Body of pancreas (tissue), 4 donors: ENCODE measurements around the gene MNT. TPM values are rescaled to one million over a fixed set of nuclear protein-coding genes. Genes with fewer than 3 reads are reported as not detected.
A peak's percentile ranks its signal among the peaks of the same experiment; 100 is the strongest.

Source experiments
- ATAC-seq: fragments of 150-250 bp; one replicate; pipeline ENCODE4 v1.9.1; 2016
- DNase-seq, 4 donors: peaks; one replicate each; pipeline ENCODE4 v3.0.0-alpha.2; 2019
- H3K27ac ChIP-seq, 4 donors: fragments of 200-600 bp; sonication (generic); 1 replicate in 3 of 4; 2 replicates in 1 of 4; pipeline versions ENCODE4 v1.5.1 to v1.6.1; 2016 to 2019; ENCODE audit warnings: mild to moderate bottlenecking in 1 of 4, mixed read lengths in 1 of 4, moderate library complexity in 1 of 4
- H3K27me3 ChIP-seq, 2 donors: fragments of 200-600 bp; sonication (generic); one replicate each; pipeline ENCODE4 v1.6.0; 2016; ENCODE audit warnings: mild to moderate bottlenecking in 1 of 2
- H3K36me3 ChIP-seq, 2 donors: fragments of 200-600 bp; sonication (generic); replicated peaks in 1 of 2; 2 replicates each; pipeline ENCODE4 v1.5.1; 2016; ENCODE audit warnings: low read depth in 2 of 2; ENCODE audit not compliant: insufficient read depth in 1 of 2
- H3K4me1 ChIP-seq: fragments of 200-600 bp; sonication (generic); one replicate; pipeline ENCODE4 v1.6.0; 2016
- H3K4me3 ChIP-seq, 2 donors: fragments of 200-600 bp; sonication (generic); 1 replicate in 1 of 2; 2 replicates in 1 of 2; pipeline ENCODE4 v1.5.1; 2016 to 2019
- H3K9me3 ChIP-seq, 3 donors: fragments of 200-600 bp; sonication (generic); 1 replicate in 2 of 3; 2 replicates in 1 of 3; pipeline ENCODE4 v1.5.1; 2016
- CTCF ChIP-seq, 7 experiments: fragments of 450-650 bp in 4 of 7; fragments of 200-600 bp in 3 of 7; sonication (generic) in 3 of 7; IDR thresholded peaks; one replicate each; pipeline ENCODE4 v1.5.1; 2016 to 2019; ENCODE audit warnings: antibody characterized with exemption in 7 of 7
- POLR2A ChIP-seq, 3 donors: fragments of 450-650 bp; IDR thresholded peaks; one replicate each; pipeline ENCODE4 v1.6.1; 2016; ENCODE audit warnings: antibody characterized with exemption in 3 of 3, mild to moderate bottlenecking in 2 of 3
- WGBS, 2 donors: methylation state at CpG; one replicate each; pipeline ENCODE4 v1.1.5; 2017; 5-methylcytosine and 5-hydroxymethylcytosine counted together
- intact Hi-C: fragments of 100-400 bp; cut with DNase I; formaldehyde crosslinking; loops from one replicate; pipeline ENCODE4 v1.15.1; 2023
- total RNA-seq, 2 donors: library from RNA; depleted of rRNA; stranded (reverse); fragments of >200 nt; gene quantifications; one replicate each; pipeline ENCODE4 v1.1.0, GENCODE V29; 2016

The MNT gene
- total RNA-seq, 2 donors from 2014 or later, result 5.4 to 12.2 TPM

- Histone ChIP-seq H3K4me3 (no peak overlapping the region), H3K4me1 (peaks cover 30% of the 10 kb centered on the region), H3K27ac (peak overlapping the region; percentile 58 to 69 (median 61)), H3K9me3 (no peaks in the 10 kb centered on the region), H3K36me3 (peaks cover 0 to 6% of the 10 kb centered on the region in 2 donors), H3K27me3 (no peaks in the 10 kb centered on the region)
- TF ChIP-seq POLR2A (IDR thresholded peaks at IDR 0.05), result no peak
- no peak for TF ChIP-seq CTCF (IDR thresholded peaks at IDR 0.05)
- ATAC-seq (no peak), DNase-seq (no peak)
- 69 to 83% methylated on average over 6 of the region's 6 CpGs for WGBS, 2 donors
- intact Hi-C loops, result loop anchor here (5.0 kb wide), 1 partner anchor 37 kb away; no protein-coding TSS in a partner anchor
These were observed 18.6 kb upstream of the MNT start for GRCh38 chr17:2419486-2419885.

GRCh38 chr17:2418572-2418971, 17.7 kb upstream of the MNT start:
- intact Hi-C loops, result loop anchor here (5.0 kb wide), 1 partner anchor 36 kb away; no protein-coding TSS in a partner anchor
- 10 to 21% methylated on average over 6 to 7 of the region's 7 CpGs for WGBS, 2 donors
- peaks cover 0 to 6% of the 10 kb centered on the region in 2 donors for H3K36me3 ChIP-seq

DNA sequence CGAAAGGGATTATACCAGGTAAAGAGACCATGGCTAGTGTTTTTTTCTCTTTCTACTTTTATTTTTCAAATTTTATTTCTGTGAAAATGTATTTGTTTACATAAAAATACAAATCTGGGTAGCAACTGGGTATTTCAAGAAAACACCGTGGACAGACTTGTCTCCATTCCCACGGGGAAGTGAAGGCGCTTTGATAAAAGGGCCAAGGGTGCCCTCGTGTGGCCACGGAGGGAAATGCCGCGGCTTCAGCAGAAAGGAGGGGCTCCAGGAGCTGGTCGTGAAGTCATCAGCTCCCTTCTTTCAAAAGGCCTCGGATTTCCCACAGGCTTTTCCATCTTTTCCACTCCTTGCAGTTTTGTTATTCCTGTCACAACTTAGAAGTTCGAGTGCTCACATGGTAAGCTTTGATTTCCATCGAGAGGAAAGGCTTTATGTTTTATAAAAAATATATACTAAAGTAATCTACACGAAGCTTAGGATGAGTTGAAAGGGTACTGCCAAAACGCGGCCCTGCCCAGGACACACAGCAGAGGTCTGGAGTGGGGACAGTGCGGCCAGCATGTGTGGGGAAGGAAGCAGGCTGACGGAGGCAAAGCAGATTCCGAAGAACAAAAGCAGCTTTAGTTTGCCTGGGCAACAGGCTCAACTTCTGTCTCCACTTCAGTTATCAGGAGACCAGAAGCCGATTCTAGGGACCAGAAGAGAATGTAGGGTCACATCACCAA, 15.3 kb upstream of the MNT start:
- 19 to 21% methylated on average over 19 of the region's 19 CpGs for WGBS, 2 donors
- Histone ChIP-seq H3K4me3 (no peak overlapping the region), H3K27ac (peak overlapping the region in 3 of 4 donors; percentile 17 to 61 (median 40)), H3K27me3 (no peaks in the 10 kb centered on the region), H3K4me1 (peaks cover 44% of the 10 kb centered on the region), H3K9me3 (no peaks in the 10 kb centered on the region), H3K36me3 (peaks cover 0 to 6% of the 10 kb centered on the region in 2 donors)
- intact Hi-C loops, result loop anchor here (5.0 kb wide), 1 partner anchor 34 kb away; no protein-coding TSS in a partner anchor
- TF ChIP-seq CTCF (IDR thresholded peaks at IDR 0.05), result peak; percentile 91 to 99 (median 95)
- TF ChIP-seq POLR2A (IDR thresholded peaks at IDR 0.05), result no peak
- DNase-seq (peak; percentile 90 to 96 (median 92)), ATAC-seq (peak; percentile 73)

More at GRCh38 chr17:2418572-2418971, 17.7 kb upstream of the MNT start:
- Histone ChIP-seq H3K4me1 (peaks cover 31% of the 10 kb centered on the region), H3K27me3 (no peaks in the 10 kb centered on the region), H3K27ac (peak overlapping the region; percentile 58 to 69 (median 61)), H3K9me3 (no peaks in the 10 kb centered on the region), H3K4me3 (no peak overlapping the region)
- DNase-seq, result peak; percentile 59 to 82 (median 74)
- peak; percentile 54 for ATAC-seq
- no peak for TF ChIP-seq CTCF (IDR thresholded peaks at IDR 0.05)
- TF ChIP-seq POLR2A (IDR thresholded peaks at IDR 0.05), result no peak

DNA sequence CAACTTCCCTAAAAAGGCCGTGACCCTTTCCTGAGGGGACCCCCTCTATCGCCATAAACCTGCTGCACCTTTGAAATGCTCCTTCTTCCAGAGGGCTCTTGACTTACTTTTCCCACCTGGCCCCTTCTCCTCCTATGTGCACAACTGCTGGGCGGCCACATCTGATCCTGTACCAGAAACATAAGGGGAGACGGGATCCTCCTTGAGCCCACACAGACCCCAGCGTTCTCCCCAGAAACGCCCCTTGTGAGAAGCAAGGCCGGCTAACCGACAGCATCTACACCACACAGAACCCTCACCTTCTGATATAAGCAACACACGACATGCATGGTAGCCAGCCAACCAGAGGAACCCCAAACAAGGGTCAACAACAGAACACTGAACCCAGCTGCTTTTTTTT, 14.2 kb upstream of the MNT start:
- no peaks in the 10 kb centered on the region for H3K27me3 ChIP-seq
- peaks cover 0 to 3% of the 10 kb centered on the region in 2 donors for H3K36me3 ChIP-seq
- no peaks in the 10 kb centered on the region for H3K9me3 ChIP-seq
- no peak overlapping the region for H3K27ac ChIP-seq
- ATAC-seq (no peak), DNase-seq (no peak)
- TF ChIP-seq POLR2A (IDR thresholded peaks at IDR 0.05), result no peak
- no peak for TF ChIP-seq CTCF (IDR thresholded peaks at IDR 0.05)
- peaks cover 44% of the 10 kb centered on the region for H3K4me1 ChIP-seq
- WGBS, 2 donors, result 81% methylated on average over 9 of the region's 9 CpGs
- intact Hi-C loops, result loop anchor here (5.0 kb wide), 1 partner anchor 33 kb away; no protein-coding TSS in a partner anchor
- no peak overlapping the region for H3K4me3 ChIP-seq
